Spleen (tissue), 7 donors: ENCODE measurements around the gene DPY19L2.
"Not testable (repeated sequence)": the region's sequence is repeated elsewhere in the genome, so short reads cannot be mapped to it uniquely, and the experiment has no call there.

Experiments used
- POLR2AphosphoS5 ChIP-seq, 3 donors: sonication (generic); formaldehyde crosslinking; IDR thresholded peaks; one replicate each; pipeline ENCODE4 v1.5.1; 2017; ENCODE audit warnings: antibody characterized with exemption in 3 of 3
- TF ChIP-seq, protein P1 (sequence below), 11 experiments: fragments of 200-600 bp in 7 of 11; fragments of 450-650 bp in 4 of 11; sonication (generic) in 4 of 11; IDR thresholded peaks in 8 of 11; conservative IDR thresholded peaks in 3 of 11; 1 replicate in 7 of 11; 2 replicates in 4 of 11; pipeline versions ENCODE4 v1.4.0 to v1.8.0; 2016 to 2021; ENCODE audit warnings: antibody characterized with exemption in 11 of 11, inconsistent platforms in 4 of 11, mild to moderate bottlenecking in 1 of 11
- donor health status: DM: no; HTN: no; CAD: no; lungs with moderate emphysema.
- donor health status: DM: no; HTN: no; CAD: no.
- donor health status: DM: no; HTN: no; CAD: no.

DNA sequence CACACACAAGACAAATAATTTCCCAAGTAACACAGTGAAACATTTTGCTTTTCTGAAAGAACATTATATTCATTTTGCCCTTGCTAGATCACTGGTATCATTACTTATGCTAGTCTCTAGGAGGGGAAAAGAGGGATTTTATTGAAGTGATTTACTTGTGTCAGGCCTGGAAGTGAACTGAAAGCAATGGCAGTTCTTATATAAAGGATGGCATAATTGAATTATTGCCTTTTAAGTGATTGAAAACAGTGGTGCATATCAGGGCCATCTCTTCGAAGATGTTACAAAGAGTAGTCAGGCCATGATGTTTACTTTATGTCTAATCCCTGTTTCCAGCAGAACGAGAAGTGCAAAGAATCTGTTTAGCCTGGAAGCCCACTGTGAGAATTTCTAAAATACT lies 30.7 kb upstream of the DPY19L2 start:
- TF ChIP-seq POLR2AphosphoS5 (IDR thresholded peaks at IDR 0.05), result not testable (repeated sequence)
- TF ChIP-seq, protein P1, sequence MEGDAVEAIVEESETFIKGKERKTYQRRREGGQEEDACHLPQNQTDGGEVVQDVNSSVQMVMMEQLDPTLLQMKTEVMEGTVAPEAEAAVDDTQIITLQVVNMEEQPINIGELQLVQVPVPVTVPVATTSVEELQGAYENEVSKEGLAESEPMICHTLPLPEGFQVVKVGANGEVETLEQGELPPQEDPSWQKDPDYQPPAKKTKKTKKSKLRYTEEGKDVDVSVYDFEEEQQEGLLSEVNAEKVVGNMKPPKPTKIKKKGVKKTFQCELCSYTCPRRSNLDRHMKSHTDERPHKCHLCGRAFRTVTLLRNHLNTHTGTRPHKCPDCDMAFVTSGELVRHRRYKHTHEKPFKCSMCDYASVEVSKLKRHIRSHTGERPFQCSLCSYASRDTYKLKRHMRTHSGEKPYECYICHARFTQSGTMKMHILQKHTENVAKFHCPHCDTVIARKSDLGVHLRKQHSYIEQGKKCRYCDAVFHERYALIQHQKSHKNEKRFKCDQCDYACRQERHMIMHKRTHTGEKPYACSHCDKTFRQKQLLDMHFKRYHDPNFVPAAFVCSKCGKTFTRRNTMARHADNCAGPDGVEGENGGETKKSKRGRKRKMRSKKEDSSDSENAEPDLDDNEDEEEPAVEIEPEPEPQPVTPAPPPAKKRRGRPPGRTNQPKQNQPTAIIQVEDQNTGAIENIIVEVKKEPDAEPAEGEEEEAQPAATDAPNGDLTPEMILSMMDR (IDR thresholded peaks at IDR 0.05 in 8 of 11, conservative IDR thresholded peaks at IDR 0.05 in 3 of 11), result not testable (repeated sequence)
